Loucy (cell line): ENCODE measurements around the gene NEDD4L.

ENCODE experiments used
- H2AFZ ChIP-seq: fragments of 200-600 bp; sonication (generic); 2 replicates; pipeline ENCODE4 v1.6.0; 2016; ENCODE audit warnings: antibody characterized with exemption, mild to moderate bottlenecking, low read length, moderate library complexity
- H3F3A ChIP-seq: fragments of 200-600 bp; 2 replicates; pipeline ENCODE4 v1.6.0; 2016; ENCODE audit warnings: antibody characterized with exemption, low read depth, mild to moderate bottlenecking
- H3K27me3 ChIP-seq: fragments of 200-600 bp; sonication (generic); 2 replicates; pipeline ENCODE4 v1.6.1; 2014; ENCODE audit warnings: low read length, mild to moderate bottlenecking; ENCODE audit not compliant: insufficient read depth, poor library complexity, severe bottlenecking
- H3K36me3 ChIP-seq: fragments of 200-600 bp; sonication (generic); 2 replicates; pipeline ENCODE4 v1.6.1; 2016; ENCODE audit warnings: low read length; ENCODE audit not compliant: insufficient read depth
- H3K4me1 ChIP-seq: fragments of 200-600 bp; sonication (generic); 2 replicates; pipeline ENCODE4 v1.5.1; 2014; ENCODE audit warnings: low read length, mild to moderate bottlenecking; ENCODE audit not compliant: insufficient read depth, poor library complexity, severe bottlenecking
- H3K4me2 ChIP-seq: fragments of 200-600 bp; sonication (generic); 2 replicates; pipeline ENCODE4 v1.6.0; 2014; ENCODE audit warnings: antibody characterized with exemption, low read length, low read depth, mild to moderate bottlenecking; ENCODE audit not compliant: poor library complexity, severe bottlenecking
- H3K4me3 ChIP-seq: fragments of 200-600 bp; sonication (generic); 2 replicates; pipeline ENCODE4 v1.5.1; 2014; ENCODE audit warnings: low read length, mild to moderate bottlenecking, mixed read lengths; ENCODE audit not compliant: poor library complexity, severe bottlenecking
- H3K79me2 ChIP-seq: fragments of 200-600 bp; sonication (generic); 2 replicates; pipeline ENCODE4 v1.6.1; 2014; ENCODE audit warnings: low read length; ENCODE audit not compliant: insufficient read depth
- H3K9ac ChIP-seq: fragments of 200-600 bp; sonication (generic); 2 replicates; pipeline ENCODE4 v1.6.0; 2014; ENCODE audit warnings: mild to moderate bottlenecking, low read depth, low read length, moderate library complexity; ENCODE audit not compliant: poor library complexity, severe bottlenecking
- H3K9me2 ChIP-seq: fragments of 200-600 bp; sonication (generic); replicated peaks from 2 replicates; pipeline ENCODE4 v1.6.1; 2016; ENCODE audit warnings: low read depth, low read length, mixed read lengths
- H3K9me3 ChIP-seq: fragments of 200-600 bp; sonication (generic); 2 replicates; pipeline ENCODE4 v1.6.1; 2014; ENCODE audit warnings: mild to moderate bottlenecking, antibody characterized with exemption, low read length, low read depth; ENCODE audit not compliant: insufficient read depth
- H4K20me1 ChIP-seq: fragments of 200-600 bp; sonication (generic); 2 replicates; pipeline ENCODE4 v1.6.0; 2014; ENCODE audit warnings: antibody characterized with exemption, low read length, mild to moderate bottlenecking; ENCODE audit not compliant: insufficient read depth, poor library complexity, severe bottlenecking
- CTCF ChIP-seq: fragments of 200-600 bp; sonication (generic); conservative IDR thresholded peaks from 2 replicates; pipeline ENCODE4 v1.5.1; 2014; ENCODE audit warnings: mild to moderate bottlenecking, antibody characterized with exemption, low read length
- EZH2phosphoT487 ChIP-seq: fragments of 200-600 bp; IDR thresholded peaks from 2 replicates; pipeline ENCODE4 v1.6.1; 2018; ENCODE audit warnings: antibody characterized with exemption, mild to moderate bottlenecking, moderate library complexity, borderline replicate concordance

Gene NEDD4L

GRCh38 chr18:58402247-58402646, 358.2 kb downstream of the NEDD4L start:
- TF ChIP-seq CTCF (no peak), EZH2phosphoT487 (no peak)
- H4K20me1 ChIP-seq, result no peaks in the 10 kb centered on the region
- H3K4me2 ChIP-seq, result no peak overlapping the region
- no peaks in the 10 kb centered on the region for H3K9me2 ChIP-seq
- no peaks in the 10 kb centered on the region for H3F3A ChIP-seq
- no peaks in the 10 kb centered on the region for H3K9me3 ChIP-seq
- no peak overlapping the region for H2AFZ ChIP-seq
- no peaks in the 10 kb centered on the region for H3K27me3 ChIP-seq
- no peaks in the 10 kb centered on the region for H3K79me2 ChIP-seq
- H3K36me3 ChIP-seq, result no peaks in the 10 kb centered on the region
- no peak overlapping the region for H3K4me3 ChIP-seq
- no peaks in the 10 kb centered on the region for H3K4me1 ChIP-seq
- no peak overlapping the region for H3K9ac ChIP-seq

- Histone ChIP-seq H3K4me1 (no peaks in the 10 kb centered on the region), H3K9ac (no peak overlapping the region), H2AFZ (no peak overlapping the region), H3K27me3 (no peaks in the 10 kb centered on the region), H4K20me1 (no peaks in the 10 kb centered on the region), H3K79me2 (no peaks in the 10 kb centered on the region), H3K36me3 (no peaks in the 10 kb centered on the region), H3K4me2 (no peak overlapping the region), H3F3A (no peaks in the 10 kb centered on the region), H3K4me3 (no peak overlapping the region), H3K9me3 (no peaks in the 10 kb centered on the region), H3K9me2 (no peaks in the 10 kb centered on the region)
- no peak for TF ChIP-seq EZH2phosphoT487
- TF ChIP-seq CTCF, result no peak
Measured at GRCh38 chr18:58402951-58403702, 359.1 kb downstream of the NEDD4L start.

GRCh38 chr18:58403799-58404455, 359.9 kb downstream of the NEDD4L start:
- Histone ChIP-seq H3K4me2 (no peak overlapping the region), H3K9ac (no peak overlapping the region), H4K20me1 (no peaks in the 10 kb centered on the region), H3F3A (no peaks in the 10 kb centered on the region), H3K4me3 (no peak overlapping the region), H3K4me1 (no peaks in the 10 kb centered on the region), H3K27me3 (no peaks in the 10 kb centered on the region), H3K9me2 (no peaks in the 10 kb centered on the region), H2AFZ (no peak overlapping the region), H3K9me3 (no peaks in the 10 kb centered on the region), H3K36me3 (no peaks in the 10 kb centered on the region), H3K79me2 (no peaks in the 10 kb centered on the region)
- TF ChIP-seq CTCF (no peak), EZH2phosphoT487 (no peak)
